Measurements from ENCODE around the gene CCDC190.

The CCDC190 gene

DNA sequence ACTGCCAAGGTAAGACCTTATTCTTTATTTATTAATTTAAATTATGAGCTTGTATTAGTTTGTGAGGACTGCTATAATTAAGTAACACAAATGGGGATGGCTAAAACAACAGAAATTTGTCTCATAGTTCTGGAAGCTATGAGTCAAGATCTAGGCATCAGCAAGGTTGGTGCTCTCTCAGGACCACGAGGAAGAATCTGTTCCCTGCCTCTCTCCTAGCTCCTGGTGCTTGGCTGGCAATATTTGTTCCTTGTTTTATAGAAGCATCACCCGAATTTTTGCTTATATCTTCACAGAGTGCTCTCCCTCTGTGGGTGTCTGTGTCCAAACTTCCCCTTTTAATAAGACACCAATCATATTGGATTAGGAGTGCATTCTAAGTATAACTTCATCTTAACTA, 41.4 kb upstream of the CCDC190 start:
- Histone ChIP-seq H3K9ac (ENCODE audit: low read depth, low read length, poor library complexity, severe bottlenecking) (no peak overlapping the region), H3K9me2 (replicated peaks; ENCODE audit: low read depth, low read length) (no peaks in the 10 kb centered on the region)

DNA sequence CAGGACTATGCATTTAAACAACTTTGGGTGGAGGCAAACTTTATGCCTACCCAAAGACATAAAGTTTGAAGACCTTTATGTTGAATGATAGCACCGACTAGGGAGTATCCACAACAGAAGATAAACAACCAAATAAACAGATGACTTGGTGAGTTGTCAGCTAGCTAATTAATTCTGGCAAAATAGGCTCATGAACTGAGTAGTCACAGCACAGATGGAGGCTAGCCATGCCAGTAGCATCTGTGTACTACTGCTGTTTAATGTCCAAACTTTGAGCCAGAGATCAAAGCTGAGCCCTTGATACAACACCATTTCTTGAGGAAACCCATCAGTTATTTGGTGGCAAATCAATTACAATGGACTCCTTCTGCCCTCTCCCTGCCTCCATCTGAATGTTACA, 40.3 kb upstream of the CCDC190 start:
- Histone ChIP-seq H3K9me3 (ENCODE audit: insufficient read depth, low read depth, low read length) (no peaks in the 10 kb centered on the region), H2AFZ (ENCODE audit: low read length) (no peak overlapping the region), H3K79me2 (ENCODE audit: insufficient read depth, low read length) (no peaks in the 10 kb centered on the region), H3K27me3 (ENCODE audit: insufficient read depth, low read length, poor library complexity, severe bottlenecking) (no peaks in the 10 kb centered on the region), H3K36me3 (ENCODE audit: insufficient read depth, low read length) (no peaks in the 10 kb centered on the region), H3F3A (ENCODE audit: low read depth) (no peaks in the 10 kb centered on the region), H3K4me2 (ENCODE audit: low read depth, low read length, poor library complexity, severe bottlenecking) (no peak overlapping the region), H4K20me1 (ENCODE audit: insufficient read depth, low read length, poor library complexity, severe bottlenecking) (no peaks in the 10 kb centered on the region), H3K4me1 (ENCODE audit: insufficient read depth, low read length, poor library complexity, severe bottlenecking) (no peaks in the 10 kb centered on the region), H3K4me3 (ENCODE audit: low read length, poor library complexity, severe bottlenecking) (no peak overlapping the region), H3K9me2 (replicated peaks; ENCODE audit: low read depth, low read length) (no peaks in the 10 kb centered on the region), H3K9ac (ENCODE audit: low read depth, low read length, poor library complexity, severe bottlenecking) (no peak overlapping the region)
- TF ChIP-seq EZH2phosphoT487 (IDR thresholded peaks at IDR 0.05; ENCODE audit: borderline replicate concordance) (no peak), CTCF (conservative IDR thresholded peaks at IDR 0.05; ENCODE audit: low read length) (no peak)

More for the DNA sequence above, 41.4 kb upstream of the CCDC190 start:
- H3K79me2 ChIP-seq (ENCODE audit: insufficient read depth, low read length), result no peaks in the 10 kb centered on the region
- TF ChIP-seq EZH2phosphoT487 (IDR thresholded peaks at IDR 0.05; ENCODE audit: borderline replicate concordance) (no peak), CTCF (conservative IDR thresholded peaks at IDR 0.05; ENCODE audit: low read length) (no peak)
- no peak overlapping the region for H2AFZ ChIP-seq (ENCODE audit: low read length)
- no peak overlapping the region for H3K4me3 ChIP-seq (ENCODE audit: low read length, poor library complexity, severe bottlenecking)
- no peaks in the 10 kb centered on the region for H4K20me1 ChIP-seq (ENCODE audit: insufficient read depth, low read length, poor library complexity, severe bottlenecking)
- H3K4me2 ChIP-seq (ENCODE audit: low read depth, low read length, poor library complexity, severe bottlenecking), result no peak overlapping the region
- H3F3A ChIP-seq (ENCODE audit: low read depth), result no peaks in the 10 kb centered on the region
- no peaks in the 10 kb centered on the region for H3K4me1 ChIP-seq (ENCODE audit: insufficient read depth, low read length, poor library complexity, severe bottlenecking)
- no peaks in the 10 kb centered on the region for H3K27me3 ChIP-seq (ENCODE audit: insufficient read depth, low read length, poor library complexity, severe bottlenecking)
- H3K36me3 ChIP-seq (ENCODE audit: insufficient read depth, low read length), result no peaks in the 10 kb centered on the region
- no peaks in the 10 kb centered on the region for H3K9me3 ChIP-seq (ENCODE audit: insufficient read depth, low read depth, low read length)

- Histone ChIP-seq H3K4me3 (ENCODE audit: low read length, poor library complexity, severe bottlenecking) (no peak overlapping the region), H4K20me1 (ENCODE audit: insufficient read depth, low read length, poor library complexity, severe bottlenecking) (no peaks in the 10 kb centered on the region), H3K4me2 (ENCODE audit: low read depth, low read length, poor library complexity, severe bottlenecking) (no peak overlapping the region), H3K79me2 (ENCODE audit: insufficient read depth, low read length) (no peaks in the 10 kb centered on the region), H3K9me2 (replicated peaks; ENCODE audit: low read depth, low read length) (no peaks in the 10 kb centered on the region), H3K4me1 (ENCODE audit: insufficient read depth, low read length, poor library complexity, severe bottlenecking) (no peaks in the 10 kb centered on the region), H3F3A (ENCODE audit: low read depth) (no peaks in the 10 kb centered on the region), H2AFZ (ENCODE audit: low read length) (no peak overlapping the region), H3K36me3 (ENCODE audit: insufficient read depth, low read length) (no peaks in the 10 kb centered on the region), H3K9ac (ENCODE audit: low read depth, low read length, poor library complexity, severe bottlenecking) (no peak overlapping the region), H3K27me3 (ENCODE audit: insufficient read depth, low read length, poor library complexity, severe bottlenecking) (no peaks in the 10 kb centered on the region), H3K9me3 (ENCODE audit: insufficient read depth, low read depth, low read length) (no peaks in the 10 kb centered on the region)
- TF ChIP-seq EZH2phosphoT487 (IDR thresholded peaks at IDR 0.05; ENCODE audit: borderline replicate concordance), result no peak
- TF ChIP-seq CTCF (conservative IDR thresholded peaks at IDR 0.05; ENCODE audit: low read length), result no peak
Measured at GRCh38 chr1:162899422-162900146, 38.6 kb upstream of the CCDC190 start.
